ENCODE measurements around the gene TRAFD1.

TRAFD1 gene

GRCh38 chr12:112185093-112185923 is 59.9 kb downstream of the TRAFD1 start:
- DNase-seq (ENCODE audit: low read depth) = no peak
- no peak for TF ChIP-seq CTCF (IDR thresholded peaks at IDR 0.05; ENCODE audit: insufficient read depth, low read depth, low read length, missing control alignments)
- no peak overlapping the region for H3K4me3 ChIP-seq (ENCODE audit: low read length)

GRCh38 chr12:112188130-112188830 is 62.9 kb downstream of the TRAFD1 start:
- no peak overlapping the region for H3K4me3 ChIP-seq (ENCODE audit: low read length)
- DNase-seq (ENCODE audit: low read depth) = no peak
- TF ChIP-seq CTCF (IDR thresholded peaks at IDR 0.05; ENCODE audit: insufficient read depth, low read depth, low read length, missing control alignments) = no peak

GRCh38 chr12:112190231-112191025 is 65.1 kb downstream of the TRAFD1 start:
- no peak overlapping the region for H3K4me3 ChIP-seq (ENCODE audit: low read length)
- DNase-seq (ENCODE audit: low read depth) = peak; percentile 84
- peak; percentile 36 for TF ChIP-seq CTCF (IDR thresholded peaks at IDR 0.05; ENCODE audit: insufficient read depth, low read depth, low read length, missing control alignments)

GRCh38 chr12:112191201-112191600 is 65.8 kb downstream of the TRAFD1 start:
- H3K4me3 ChIP-seq (ENCODE audit: low read length) = no peak overlapping the region
- DNase-seq (ENCODE audit: low read depth) = no peak
- TF ChIP-seq CTCF (IDR thresholded peaks at IDR 0.05; ENCODE audit: insufficient read depth, low read depth, low read length, missing control alignments) = no peak

GRCh38 chr12:112191840-112192321 is 66.5 kb downstream of the TRAFD1 start:
- H3K4me3 ChIP-seq (ENCODE audit: low read length) = no peak overlapping the region
- TF ChIP-seq CTCF (IDR thresholded peaks at IDR 0.05; ENCODE audit: insufficient read depth, low read depth, low read length, missing control alignments) = no peak
- peak; percentile 83 for DNase-seq (ENCODE audit: low read depth)

GRCh38 chr12:112192475-112192874 is 67.1 kb downstream of the TRAFD1 start:
- DNase-seq (ENCODE audit: low read depth) = no peak
- H3K4me3 ChIP-seq (ENCODE audit: low read length) = no peak overlapping the region
- TF ChIP-seq CTCF (IDR thresholded peaks at IDR 0.05; ENCODE audit: insufficient read depth, low read depth, low read length, missing control alignments) = no peak

All from epithelial cell of esophagus (primary cell).